GM21515 (cell line): ENCODE measurements around the gene TRIM17.
"Not testable (repeated sequence)": the region's sequence is repeated elsewhere in the genome, so short reads cannot be mapped to it uniquely, and the experiment has no call there.

Source experiments
- ATAC-seq: cut with Tn5 transposase; IDR thresholded peaks from one replicate; pipeline ENCODE4 v1.9.1; 2021; ENCODE audit not compliant: unreplicated experiment

Gene TRIM17

GRCh38 chr1:228448372-228448771 is 31.7 kb upstream of the TRIM17 start:
- ATAC-seq: no peak

- ATAC-seq: no peak
These were observed 30.2 kb upstream of the TRIM17 start for GRCh38 chr1:228446852-228447251.

- ATAC-seq: no peak
These were observed 29.4 kb upstream of the TRIM17 start for GRCh38 chr1:228445843-228446650.

GRCh38 chr1:228445490-228445842 is 28.8 kb upstream of the TRIM17 start:
- no peak for ATAC-seq

- no peak for ATAC-seq
These were observed 26.7 kb upstream of the TRIM17 start for GRCh38 chr1:228443395-228443794.

GRCh38 chr1:228440761-228441500 is 24.3 kb upstream of the TRIM17 start:
- no peak for ATAC-seq

- ATAC-seq: no peak
These were observed 21.6 kb upstream of the TRIM17 start for GRCh38 chr1:228438266-228438665.

GRCh38 chr1:228437424-228437962 is 20.8 kb upstream of the TRIM17 start:
- no peak for ATAC-seq

GRCh38 chr1:228434689-228435088 is 18.0 kb upstream of the TRIM17 start:
- no peak for ATAC-seq

GRCh38 chr1:228433337-228434053 is 16.8 kb upstream of the TRIM17 start:
- ATAC-seq: not testable (repeated sequence)

- no peak for ATAC-seq
These were observed 13.6 kb upstream of the TRIM17 start for GRCh38 chr1:228430243-228430642.

GRCh38 chr1:228429698-228430097 is 13.0 kb upstream of the TRIM17 start:
- no peak for ATAC-seq

- no peak for ATAC-seq
These were observed 12.3 kb upstream of the TRIM17 start for GRCh38 chr1:228429007-228429406.

GRCh38 chr1:228428412-228428811 is 11.8 kb upstream of the TRIM17 start:
- ATAC-seq: no peak

GRCh38 chr1:228426518-228427175 is 10.0 kb upstream of the TRIM17 start:
- ATAC-seq: no peak

GRCh38 chr1:228424685-228425660 is 8.3 kb upstream of the TRIM17 start:
- no peak for ATAC-seq

GRCh38 chr1:228423404-228424053 is 6.9 kb upstream of the TRIM17 start:
- ATAC-seq: no peak

GRCh38 chr1:228420968-228421826 is 4.5 kb upstream of the TRIM17 start:
- ATAC-seq: no peak
